Peyer's patch (tissue), 4 donors: ENCODE measurements around the gene PALLD. TPM values are rescaled to one million over a fixed set of nuclear protein-coding genes. Genes with fewer than 3 reads are reported as not detected.

Experiments
- DNase-seq, 3 donors: peaks; one replicate each; pipeline ENCODE4 v3.0.0-alpha.2; 2017 to 2019
- H3K27ac ChIP-seq, 4 donors: fragments of 200-600 bp; sonication (generic); one replicate each; pipeline ENCODE4 v1.5.1; 2016 to 2019
- H3K27me3 ChIP-seq, 2 donors: fragments of 200-600 bp; sonication (generic); one replicate each; pipeline ENCODE4 v1.5.1; 2019
- H3K36me3 ChIP-seq, 3 donors: fragments of 200-600 bp; sonication (generic); one replicate each; pipeline ENCODE4 v1.5.1; 2016 to 2019
- H3K4me1 ChIP-seq, 4 donors: fragments of 200-600 bp; sonication (generic); one replicate each; pipeline ENCODE4 v1.5.1; 2016 to 2019
- H3K4me3 ChIP-seq, 4 donors: fragments of 200-600 bp; sonication (generic); 1 replicate in 3 of 4; 2 replicates in 1 of 4; pipeline ENCODE4 v1.5.1; 2016 to 2019; ENCODE audit warnings: mild to moderate bottlenecking in 1 of 4
- H3K9me3 ChIP-seq, 4 donors: fragments of 200-600 bp; sonication (generic); one replicate each; pipeline ENCODE4 v1.5.1; 2016 to 2019; ENCODE audit warnings: mild to moderate bottlenecking in 1 of 4
- CTCF ChIP-seq, 6 experiments: fragments of 450-650 bp in 4 of 6; fragments of 200-600 bp in 2 of 6; sonication (generic) in 1 of 6; IDR thresholded peaks; one replicate each; pipeline ENCODE4 v1.5.1; 2017 to 2019; ENCODE audit warnings: antibody characterized with exemption in 6 of 6, mild to moderate bottlenecking in 3 of 6, moderate library complexity in 1 of 6
- POLR2A ChIP-seq, 2 donors: fragments of 450-650 bp; IDR thresholded peaks; one replicate each; pipeline ENCODE4 v1.5.1; 2017; ENCODE audit warnings: antibody characterized with exemption in 2 of 2, mild to moderate bottlenecking in 2 of 2, moderate library complexity in 2 of 2
- total RNA-seq, 4 donors: library from RNA; depleted of rRNA; stranded (reverse); fragments of >200 nt; gene quantifications; one replicate each; pipeline ENCODE4 v1.1.0, GENCODE V29; 2016

PALLD gene
- total RNA-seq, 4 donors from 2014 or later = 68.0 to 175 (median 78.4) TPM

GRCh38 chr4:168715896-168716295 is 219.0 kb downstream of the PALLD start:
- Histone ChIP-seq H3K4me1 (no peaks in the 10 kb centered on the region), H3K27me3 (no peaks in the 10 kb centered on the region), H3K9me3 (no peaks in the 10 kb centered on the region), H3K27ac (peak overlapping the region in 1 of 4 donors; percentile 56), H3K36me3 (no peaks in the 10 kb centered on the region), H3K4me3 (no peak overlapping the region)
- no peak for DNase-seq
- TF ChIP-seq POLR2A (IDR thresholded peaks at IDR 0.05) = no peak

- DNase-seq = no peak
- no peak for TF ChIP-seq POLR2A (IDR thresholded peaks at IDR 0.05)
- TF ChIP-seq CTCF (IDR thresholded peaks at IDR 0.05) = no peak
- Histone ChIP-seq H3K27me3 (no peaks in the 10 kb centered on the region), H3K9me3 (no peaks in the 10 kb centered on the region), H3K27ac (peak overlapping the region in 3 of 4 donors; percentile 32 to 56 (median 42)), H3K4me1 (no peaks in the 10 kb centered on the region), H3K36me3 (no peaks in the 10 kb centered on the region), H3K4me3 (no peak overlapping the region)
Observed at GRCh38 chr4:168716406-168717129, 219.7 kb downstream of the PALLD start.

GRCh38 chr4:168717847-168718246 is 221.0 kb downstream of the PALLD start:
- H3K4me3 ChIP-seq = no peak overlapping the region
- H3K27me3 ChIP-seq = no peaks in the 10 kb centered on the region
- no peaks in the 10 kb centered on the region for H3K4me1 ChIP-seq
- no peaks in the 10 kb centered on the region for H3K36me3 ChIP-seq
- DNase-seq = no peak
- H3K27ac ChIP-seq = no peak overlapping the region
- TF ChIP-seq CTCF (IDR thresholded peaks at IDR 0.05) (no peak), POLR2A (IDR thresholded peaks at IDR 0.05) (no peak)
- no peaks in the 10 kb centered on the region for H3K9me3 ChIP-seq

- TF ChIP-seq CTCF (IDR thresholded peaks at IDR 0.05) = no peak
- TF ChIP-seq POLR2A (IDR thresholded peaks at IDR 0.05) = no peak
- no peak overlapping the region for H3K4me3 ChIP-seq
- H3K27ac ChIP-seq = no peak overlapping the region
- no peak for DNase-seq
- H3K36me3 ChIP-seq = no peaks in the 10 kb centered on the region
- no peaks in the 10 kb centered on the region for H3K4me1 ChIP-seq
- no peaks in the 10 kb centered on the region for H3K9me3 ChIP-seq
- H3K27me3 ChIP-seq = no peaks in the 10 kb centered on the region
Observed at GRCh38 chr4:168719725-168720124, 222.9 kb downstream of the PALLD start.

- Histone ChIP-seq H3K36me3 (no peaks in the 10 kb centered on the region), H3K4me1 (no peaks in the 10 kb centered on the region), H3K27me3 (no peaks in the 10 kb centered on the region), H3K27ac (no peak overlapping the region), H3K4me3 (no peak overlapping the region), H3K9me3 (no peaks in the 10 kb centered on the region)
- no peak for TF ChIP-seq POLR2A (IDR thresholded peaks at IDR 0.05)
- no peak for TF ChIP-seq CTCF (IDR thresholded peaks at IDR 0.05)
- DNase-seq = no peak
Observed at GRCh38 chr4:168720396-168720900, 223.6 kb downstream of the PALLD start.

GRCh38 chr4:168722391-168722790 is 225.5 kb downstream of the PALLD start:
- no peak overlapping the region for H3K4me3 ChIP-seq
- TF ChIP-seq POLR2A (IDR thresholded peaks at IDR 0.05) = no peak
- no peak for TF ChIP-seq CTCF (IDR thresholded peaks at IDR 0.05)
- no peaks in the 10 kb centered on the region for H3K4me1 ChIP-seq
- no peaks in the 10 kb centered on the region for H3K9me3 ChIP-seq
- no peaks in the 10 kb centered on the region for H3K27me3 ChIP-seq
- no peaks in the 10 kb centered on the region for H3K36me3 ChIP-seq
- H3K27ac ChIP-seq = peak overlapping the region in 1 of 4 donors; percentile 7
- DNase-seq = no peak
